Measurements from ENCODE around the gene BTRC.
A peak's percentile ranks its signal among the peaks of the same experiment; 100 is the strongest.

BTRC gene

DNA sequence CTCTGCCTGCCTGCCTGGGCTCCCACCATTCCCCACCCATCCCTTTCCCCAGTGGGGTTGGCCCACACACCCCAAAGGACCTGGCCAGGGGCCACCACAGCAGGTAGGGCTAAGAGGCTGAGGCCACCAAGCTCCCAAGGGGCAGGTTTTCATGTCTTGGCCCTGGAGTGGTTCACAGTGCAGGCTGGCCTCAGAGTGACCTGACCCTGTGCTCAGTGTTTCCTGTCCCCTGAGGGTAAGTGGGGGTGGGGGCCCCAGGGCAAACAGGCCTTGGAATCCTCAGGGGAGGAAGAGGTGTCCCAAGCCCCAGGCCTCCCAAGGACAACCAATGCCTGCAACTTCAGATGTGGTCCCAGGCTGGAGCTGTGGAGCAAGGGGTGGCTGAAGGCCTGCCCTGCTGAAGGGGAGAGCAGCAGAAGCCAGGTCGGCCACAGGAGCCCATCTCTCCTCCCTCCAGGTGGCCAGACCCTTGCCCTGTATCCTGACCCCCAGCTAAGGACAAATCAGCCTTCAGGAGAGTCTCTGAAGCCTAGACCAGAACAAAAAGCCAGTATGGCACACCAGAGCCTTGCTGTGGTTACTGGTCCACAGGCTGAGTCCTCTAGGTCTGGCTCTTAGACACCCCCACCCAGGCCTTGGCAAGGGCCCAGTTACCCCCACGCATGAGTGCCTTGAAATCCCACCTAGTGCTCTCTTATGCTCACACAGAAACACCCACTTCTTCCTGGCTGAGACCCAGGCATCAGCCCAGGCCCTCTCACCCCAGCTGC, 206.5 kb downstream of the BTRC start:
- Mint-ChIP-seq H3K9me3 (no peaks in the 10 kb centered on the region), H3K4me1 (peaks cover 61% of the 10 kb centered on the region), H3K4me3 (peak overlapping the region; percentile 30), H3K27me3 (ENCODE audit: low read depth, poor library complexity) (peaks cover 16% of the 10 kb centered on the region), H3K27ac (peak overlapping the region; percentile 64), H3K36me3 (ENCODE audit: low read depth) (peaks cover 2% of the 10 kb centered on the region)
- TF ChIP-seq, protein P1, sequence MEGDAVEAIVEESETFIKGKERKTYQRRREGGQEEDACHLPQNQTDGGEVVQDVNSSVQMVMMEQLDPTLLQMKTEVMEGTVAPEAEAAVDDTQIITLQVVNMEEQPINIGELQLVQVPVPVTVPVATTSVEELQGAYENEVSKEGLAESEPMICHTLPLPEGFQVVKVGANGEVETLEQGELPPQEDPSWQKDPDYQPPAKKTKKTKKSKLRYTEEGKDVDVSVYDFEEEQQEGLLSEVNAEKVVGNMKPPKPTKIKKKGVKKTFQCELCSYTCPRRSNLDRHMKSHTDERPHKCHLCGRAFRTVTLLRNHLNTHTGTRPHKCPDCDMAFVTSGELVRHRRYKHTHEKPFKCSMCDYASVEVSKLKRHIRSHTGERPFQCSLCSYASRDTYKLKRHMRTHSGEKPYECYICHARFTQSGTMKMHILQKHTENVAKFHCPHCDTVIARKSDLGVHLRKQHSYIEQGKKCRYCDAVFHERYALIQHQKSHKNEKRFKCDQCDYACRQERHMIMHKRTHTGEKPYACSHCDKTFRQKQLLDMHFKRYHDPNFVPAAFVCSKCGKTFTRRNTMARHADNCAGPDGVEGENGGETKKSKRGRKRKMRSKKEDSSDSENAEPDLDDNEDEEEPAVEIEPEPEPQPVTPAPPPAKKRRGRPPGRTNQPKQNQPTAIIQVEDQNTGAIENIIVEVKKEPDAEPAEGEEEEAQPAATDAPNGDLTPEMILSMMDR (IDR thresholded peaks at IDR 0.05) = no peak
- no peak for DNase-seq

DNA sequence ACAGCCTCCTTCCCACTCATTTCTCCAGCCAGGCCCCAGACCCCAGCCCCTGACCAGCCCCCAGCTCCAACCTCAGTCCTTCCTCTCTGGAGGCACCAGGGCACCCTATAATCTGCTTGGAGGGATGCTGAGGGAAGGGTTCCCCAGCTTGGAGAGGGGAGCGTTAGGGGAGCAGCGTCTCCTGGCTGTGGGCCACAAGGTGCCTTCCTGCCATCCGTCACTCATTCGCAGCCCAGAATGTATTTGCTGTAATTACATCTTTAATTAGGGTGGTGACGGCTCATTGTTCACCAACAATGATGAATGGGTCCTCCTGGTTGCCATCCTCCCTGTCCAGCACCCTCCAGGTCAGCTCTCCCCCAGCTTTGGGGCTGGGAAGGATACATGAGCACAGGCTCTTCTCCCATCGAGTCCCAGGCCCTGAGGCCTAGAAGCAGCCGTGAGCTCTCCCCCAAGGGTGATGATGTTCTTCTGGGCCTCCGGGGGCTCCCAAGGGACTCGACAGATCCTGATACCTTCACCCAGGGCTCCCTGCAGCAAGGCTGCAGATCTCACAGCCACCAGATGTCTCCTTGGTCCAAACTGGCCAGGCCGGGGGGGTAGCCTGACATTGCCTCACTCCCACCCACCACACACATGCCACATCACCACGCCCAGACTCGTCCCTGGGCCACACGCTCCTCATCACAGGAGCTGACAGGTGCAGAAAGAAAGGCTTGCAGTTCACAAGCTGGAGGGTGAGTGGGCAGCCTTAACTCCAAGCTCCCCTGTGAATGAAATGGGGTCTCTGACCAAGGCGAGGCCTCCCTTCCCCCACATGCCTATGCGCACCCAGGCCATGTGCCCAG, 207.3 kb downstream of the BTRC start:
- H3K27ac Mint-ChIP-seq = peak overlapping the region; percentile 64
- peaks cover 61% of the 10 kb centered on the region for H3K4me1 Mint-ChIP-seq
- no peak overlapping the region for H3K4me3 Mint-ChIP-seq
- H3K9me3 Mint-ChIP-seq = no peaks in the 10 kb centered on the region
- TF ChIP-seq, protein P1 (IDR thresholded peaks at IDR 0.05) = no peak
- no peaks in the 10 kb centered on the region for H3K36me3 Mint-ChIP-seq (ENCODE audit: low read depth)
- H3K27me3 Mint-ChIP-seq (ENCODE audit: low read depth, poor library complexity) = peaks cover 22% of the 10 kb centered on the region
- DNase-seq = no peak

GRCh38 chr10:101562231-101562630, 208.3 kb downstream of the BTRC start:
- peaks cover 59% of the 10 kb centered on the region for H3K4me1 Mint-ChIP-seq
- H3K9me3 Mint-ChIP-seq = no peaks in the 10 kb centered on the region
- H3K27ac Mint-ChIP-seq = peak overlapping the region; percentile 23
- no peaks in the 10 kb centered on the region for H3K36me3 Mint-ChIP-seq (ENCODE audit: low read depth)
- H3K4me3 Mint-ChIP-seq = no peak overlapping the region
- TF ChIP-seq, protein P1 (IDR thresholded peaks at IDR 0.05) = no peak
- no peak for DNase-seq
- peaks cover 29% of the 10 kb centered on the region for H3K27me3 Mint-ChIP-seq (ENCODE audit: low read depth, poor library complexity)

- no peaks in the 10 kb centered on the region for H3K9me3 Mint-ChIP-seq
- H3K4me3 Mint-ChIP-seq = no peak overlapping the region
- DNase-seq = no peak
- H3K27me3 Mint-ChIP-seq (ENCODE audit: low read depth, poor library complexity) = peaks cover 37% of the 10 kb centered on the region
- TF ChIP-seq, protein P1 (IDR thresholded peaks at IDR 0.05) = no peak
- H3K4me1 Mint-ChIP-seq = peaks cover 56% of the 10 kb centered on the region
- H3K36me3 Mint-ChIP-seq (ENCODE audit: low read depth) = no peaks in the 10 kb centered on the region
- no peak overlapping the region for H3K27ac Mint-ChIP-seq
Measured at GRCh38 chr10:101563007-101563406, 209.0 kb downstream of the BTRC start.

DNA sequence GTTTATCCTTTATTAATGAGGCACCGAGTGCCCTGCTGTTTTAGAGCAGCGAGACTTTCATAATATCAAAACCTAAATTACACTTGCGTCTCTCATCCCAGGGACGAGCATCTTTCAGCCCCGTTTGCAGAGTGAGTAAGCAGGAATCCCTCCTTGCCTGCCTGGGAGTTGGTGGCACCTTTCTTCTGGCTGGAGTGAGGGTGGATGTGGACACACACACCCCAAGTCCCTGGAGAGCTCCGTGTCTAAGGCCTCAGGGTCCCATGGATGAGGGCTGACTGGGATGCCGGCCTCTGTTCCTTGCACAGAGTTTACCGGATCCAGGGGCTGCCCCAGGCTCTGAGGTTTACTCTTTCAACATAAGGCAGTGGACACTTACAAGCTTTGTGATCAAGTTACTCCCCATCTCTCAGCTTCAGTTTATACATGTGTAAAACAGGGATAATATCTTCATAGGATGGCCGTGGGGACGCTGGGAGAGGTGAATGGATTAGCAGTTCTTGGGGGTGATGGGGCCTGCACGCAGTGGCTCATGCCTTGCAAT, 209.6 kb downstream of the BTRC start:
- H3K27ac Mint-ChIP-seq = peak overlapping the region; percentile 72
- peaks cover 51% of the 10 kb centered on the region for H3K4me1 Mint-ChIP-seq
- TF ChIP-seq, protein P1 (IDR thresholded peaks at IDR 0.05) = no peak
- no peaks in the 10 kb centered on the region for H3K9me3 Mint-ChIP-seq
- DNase-seq = no peak
- no peak overlapping the region for H3K4me3 Mint-ChIP-seq
- H3K36me3 Mint-ChIP-seq (ENCODE audit: low read depth) = no peaks in the 10 kb centered on the region
- peaks cover 43% of the 10 kb centered on the region for H3K27me3 Mint-ChIP-seq (ENCODE audit: low read depth, poor library complexity)
